ENCODE measurements around the gene HDGF. TPM values are rescaled to one million over a fixed set of nuclear protein-coding genes. Genes with fewer than 3 reads are reported as not detected.
A peak's percentile ranks its signal among the peaks of the same experiment; 100 is the strongest.

Gene HDGF
- total RNA-seq, 4 donors from 2014 or later = 210 to 233 (median 222) TPM

GRCh38 chr1:156705918-156706656 lies 45.4 kb downstream of the HDGF start:
- TF ChIP-seq CTCF (IDR thresholded peaks at IDR 0.05) (peak in 1 of 3 donors; percentile 59), POLR2A (IDR thresholded peaks at IDR 0.05) (no peak)
- intact Hi-C loops (cut with DNase I; ENCODE audit: low total_unique reads) = no loop called here
- peak overlapping the region; percentile 24 for H3K4me3 ChIP-seq (ENCODE audit: low read depth, poor library complexity, severe bottlenecking)
- DNase-seq (ENCODE audit: low spot score in 2 of 2) = peak in 1 of 2 donors; percentile 96
- WGBS, 2 donors = 2% methylated on average over 45 of the region's 45 CpGs

DNA sequence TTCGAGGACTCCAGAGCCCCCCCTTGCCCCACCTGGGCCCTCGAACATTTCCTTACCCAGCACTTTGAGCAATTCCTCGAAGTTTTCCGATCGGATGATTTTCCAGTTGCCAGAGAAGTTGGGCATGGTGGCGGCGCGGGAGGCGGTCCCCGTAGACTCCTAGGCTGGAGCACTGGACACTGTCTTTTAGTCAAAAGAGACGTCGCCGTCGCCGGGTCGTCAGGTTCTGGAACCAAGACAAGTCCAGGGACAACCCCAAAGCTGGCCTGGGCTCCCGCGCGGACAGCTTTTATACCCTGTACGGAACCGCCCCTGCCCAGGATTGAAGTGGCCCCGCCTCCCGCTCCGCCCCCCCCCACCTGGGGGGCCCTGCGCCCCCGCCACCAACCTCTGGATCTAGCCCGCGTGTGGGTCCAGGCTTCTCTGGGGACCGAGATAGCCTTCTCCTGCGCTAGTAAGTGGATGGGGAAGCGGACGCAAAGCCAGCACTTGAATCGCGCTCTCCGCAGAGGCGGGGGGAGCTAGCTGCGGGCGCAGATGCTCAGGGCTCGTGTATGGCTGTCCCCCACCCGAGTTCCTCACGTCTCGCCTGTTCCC lies 46.1 kb downstream of the HDGF start, which contains the start of gene CRABP2:
Gene CRABP2 (minus strand): TSS at position 263 of the 597 bp plus-strand sequence. CDS start 137 bp downstream, at position 126.
- WGBS, 2 donors = 1% methylated on average over 17 to 39 of the region's 42 CpGs
- TF ChIP-seq POLR2A (IDR thresholded peaks at IDR 0.05) = no peak
- TF ChIP-seq CTCF (IDR thresholded peaks at IDR 0.05) = no peak

GRCh38 chr1:156704930-156705320 lies 46.5 kb downstream of the HDGF start:
- intact Hi-C loops (cut with DNase I; ENCODE audit: low total_unique reads) = no loop called here
- WGBS, 2 donors = 3 to 5% methylated on average over 15 to 28 of the region's 29 CpGs
- TF ChIP-seq POLR2A (IDR thresholded peaks at IDR 0.05) (no peak), CTCF (IDR thresholded peaks at IDR 0.05) (no peak)
- peak overlapping the region; percentile 14 for H3K4me3 ChIP-seq (ENCODE audit: low read depth, poor library complexity, severe bottlenecking)
- DNase-seq (ENCODE audit: low spot score in 2 of 2) = peak in 1 of 2 donors; percentile 94

More for the DNA sequence above, 46.1 kb downstream of the HDGF start, which contains the start of gene CRABP2:
- H3K4me3 ChIP-seq (ENCODE audit: low read depth, poor library complexity, severe bottlenecking) = peak within 1 kb of the TSS; percentile 24
- peak in 1 of 2 donors; percentile 92 for DNase-seq (ENCODE audit: low spot score in 2 of 2)
- intact Hi-C loops (cut with DNase I; ENCODE audit: low total_unique reads) = no loop called here

DNA sequence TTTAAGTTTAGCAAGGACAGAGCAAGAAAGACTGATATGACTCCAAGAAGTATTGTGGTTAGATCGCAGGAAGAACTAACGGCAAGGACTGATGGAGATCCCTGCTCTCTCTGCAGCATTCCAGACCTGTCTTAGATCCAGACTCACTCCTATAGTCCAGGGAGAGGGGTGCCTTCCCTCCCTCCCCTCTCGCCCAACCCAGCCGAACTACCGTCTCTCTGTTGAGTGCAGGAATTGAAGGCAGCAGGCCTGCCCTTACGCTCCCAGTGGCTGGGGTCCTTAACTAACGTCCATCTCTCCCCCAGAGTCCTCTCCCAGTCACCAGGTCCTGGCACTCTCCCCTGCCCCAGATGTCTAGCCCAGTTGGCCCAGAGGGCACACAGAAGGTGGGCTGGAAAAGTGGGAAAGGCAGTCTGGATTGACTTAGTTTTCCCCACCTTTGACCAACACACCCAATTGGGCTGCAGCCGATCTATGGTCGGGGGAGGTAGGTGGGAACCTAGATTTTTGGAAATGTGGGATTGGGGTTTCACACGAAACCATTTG lies 47.2 kb downstream of the HDGF start:
- intact Hi-C loops (cut with DNase I; ENCODE audit: low total_unique reads) = no loop called here
- H3K4me3 ChIP-seq (ENCODE audit: low read depth, poor library complexity, severe bottlenecking) = no peak overlapping the region
- TF ChIP-seq CTCF (IDR thresholded peaks at IDR 0.05) (no peak), POLR2A (IDR thresholded peaks at IDR 0.05) (no peak)
- 44 to 56% methylated on average over 10 of the region's 10 CpGs for WGBS, 2 donors
- no peak for DNase-seq (ENCODE audit: low spot score in 2 of 2)

DNA sequence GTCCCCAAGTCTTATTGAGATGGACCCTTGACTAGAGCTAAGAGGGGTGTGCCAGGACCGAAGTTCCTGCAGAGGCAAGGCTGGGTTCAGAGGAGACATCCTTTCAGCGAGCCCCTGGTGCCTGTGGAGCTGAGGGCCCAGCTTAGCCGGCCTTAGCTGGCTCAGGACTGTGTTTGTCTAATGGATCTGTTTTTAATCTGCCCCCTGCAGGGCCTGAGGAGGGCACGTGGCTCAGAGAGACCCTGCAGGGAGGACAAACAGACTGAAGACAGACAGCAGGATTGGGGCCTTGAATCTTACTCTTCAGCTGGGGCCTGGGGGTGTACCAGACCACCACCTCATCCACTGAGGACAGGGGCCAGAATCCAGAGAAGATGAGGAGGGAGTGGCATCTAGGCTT lies 47.7 kb downstream of the HDGF start:
- no peak for DNase-seq (ENCODE audit: low spot score in 2 of 2)

More for the DNA sequence above, 47.7 kb downstream of the HDGF start:
- H3K4me3 ChIP-seq (ENCODE audit: low read depth, poor library complexity, severe bottlenecking) = no peak overlapping the region
- WGBS, 2 donors = 31 to 32% methylated on average over 3 to 4 of the region's 4 CpGs
- no peak for TF ChIP-seq POLR2A (IDR thresholded peaks at IDR 0.05)
- no peak for TF ChIP-seq CTCF (IDR thresholded peaks at IDR 0.05)
- intact Hi-C loops (cut with DNase I; ENCODE audit: low total_unique reads) = no loop called here

All from lower leg skin (tissue), 4 donors.